H9 (cell line): ENCODE results near the gene ALG11. TPM values are rescaled to one million over a fixed set of nuclear protein-coding genes. Genes with fewer than 3 reads are reported as not detected.

Source experiments
- DNase-seq: peaks from one replicate; pipeline ENCODE4 v3.0.0-alpha.2; 2017
- H2AFZ ChIP-seq: one replicate; pipeline ENCODE4 v1.6.1; 2013; ENCODE audit warnings: mild to moderate bottlenecking, low read length, control low read depth, moderate library complexity
- H2AK5ac ChIP-seq: 2 replicates; pipeline ENCODE4 v1.6.1; 2013; ENCODE audit warnings: low read length, control low read depth, mixed read lengths; ENCODE audit not compliant: insufficient read length
- H2BK120ac ChIP-seq: one replicate; pipeline ENCODE4 v1.6.1; 2013; ENCODE audit warnings: low read depth, mild to moderate bottlenecking, low read length, control low read depth, inconsistent platforms; ENCODE audit not compliant: poor library complexity, severe bottlenecking
- H2BK12ac ChIP-seq: 2 replicates; pipeline ENCODE4 v1.6.1; 2013; ENCODE audit warnings: low read length, control low read depth, mixed read lengths, low read depth; ENCODE audit not compliant: insufficient read length
- H2BK15ac ChIP-seq: 2 replicates; pipeline ENCODE4 v1.6.1; 2013; ENCODE audit warnings: low read depth, low read length, control low read depth
- H2BK20ac ChIP-seq: one replicate; pipeline ENCODE4 v1.6.1; 2013; ENCODE audit warnings: low read depth, mild to moderate bottlenecking, low read length, control low read depth, inconsistent platforms; ENCODE audit not compliant: poor library complexity, severe bottlenecking
- H2BK5ac ChIP-seq: 2 replicates; pipeline ENCODE4 v1.6.1; 2013; ENCODE audit warnings: low read length, control low read depth, mixed read lengths; ENCODE audit not compliant: insufficient read length
- H3K14ac ChIP-seq: 2 replicates; pipeline ENCODE4 v1.6.1; 2013; ENCODE audit warnings: low read length, control low read depth; ENCODE audit not compliant: insufficient read depth
- H3K18ac ChIP-seq: 2 replicates; pipeline ENCODE4 v1.6.1; 2013; ENCODE audit warnings: low read depth, mild to moderate bottlenecking, mixed read lengths, low read length, control low read depth; ENCODE audit not compliant: insufficient read length
- H3K23ac ChIP-seq: 2 replicates; pipeline ENCODE4 v1.6.1; 2013; ENCODE audit warnings: low read length, control low read depth, mixed read lengths, low read depth; ENCODE audit not compliant: insufficient read length
- H3K23me2 ChIP-seq: 2 replicates; pipeline ENCODE4 v1.6.1; 2013; ENCODE audit warnings: low read depth, mild to moderate bottlenecking, mixed read lengths, low read length, control low read depth; ENCODE audit not compliant: insufficient read length, poor library complexity, severe bottlenecking
- H3K27ac ChIP-seq: 2 replicates; pipeline ENCODE4 v1.5.1; 2013; ENCODE audit warnings: low read length, control low read depth, mixed read lengths, low read depth; ENCODE audit not compliant: insufficient read length
- H3K27me3 ChIP-seq: 2 replicates; pipeline ENCODE4 v1.6.1; 2013; ENCODE audit warnings: low read length, control low read depth, inconsistent platforms; ENCODE audit not compliant: insufficient read depth
- H3K4ac ChIP-seq: 2 replicates; pipeline ENCODE4 v1.6.1; 2013; ENCODE audit warnings: low read depth, mild to moderate bottlenecking, control low read depth, inconsistent platforms, low read length, moderate library complexity
- H3K4me1 ChIP-seq: 2 replicates; pipeline ENCODE4 v1.6.1; 2013; ENCODE audit warnings: low read length, control low read depth, inconsistent platforms; ENCODE audit not compliant: insufficient read depth
- H3K4me2 ChIP-seq: 2 replicates; pipeline ENCODE4 v1.6.1; 2013; ENCODE audit warnings: low read length, control low read depth, mixed read lengths; ENCODE audit not compliant: insufficient read length, insufficient read depth
- H3K56ac ChIP-seq: 2 replicates; pipeline ENCODE4 v1.6.1; 2013; ENCODE audit warnings: low read depth, mild to moderate bottlenecking, mixed read lengths, low read length, control low read depth; ENCODE audit not compliant: insufficient read length
- H3K79me1 ChIP-seq: 2 replicates; pipeline ENCODE4 v1.6.1; 2013; ENCODE audit warnings: low read depth, mild to moderate bottlenecking, moderate library complexity, low read length, control low read depth, inconsistent platforms; ENCODE audit not compliant: insufficient read depth, poor library complexity, severe bottlenecking
- H3K79me2 ChIP-seq: 2 replicates; pipeline ENCODE4 v1.6.1; 2013; ENCODE audit warnings: low read length, control low read depth, inconsistent platforms; ENCODE audit not compliant: insufficient read depth
- H3K9ac ChIP-seq: 2 replicates; pipeline ENCODE4 v1.6.1; 2013; ENCODE audit warnings: low read length, control low read depth, mixed read lengths; ENCODE audit not compliant: insufficient read length; ENCODE audit errors: extremely low read depth
- H3K9me3 ChIP-seq: one replicate; pipeline ENCODE4 v1.6.1; 2013; ENCODE audit warnings: low read depth, low read length, inconsistent platforms; ENCODE audit not compliant: control insufficient read depth
- H3T11ph ChIP-seq: one replicate; pipeline ENCODE4 v1.6.1; 2013; ENCODE audit warnings: mild to moderate bottlenecking, low read length, control low read depth, inconsistent platforms
- H4K20me1 ChIP-seq: one replicate; pipeline ENCODE4 v1.6.1; 2013; ENCODE audit not compliant: control insufficient read depth, insufficient read length, insufficient read depth
- H4K5ac ChIP-seq: 2 replicates; pipeline ENCODE4 v1.6.1; 2013; ENCODE audit warnings: low read depth, mild to moderate bottlenecking, mixed read lengths, low read length, control low read depth; ENCODE audit not compliant: insufficient read length
- H4K8ac ChIP-seq: replicated peaks from 2 replicates; pipeline ENCODE4 v1.6.1; 2013; ENCODE audit warnings: low read length, control low read depth, mixed read lengths, low read depth; ENCODE audit not compliant: insufficient read length
- H4K91ac ChIP-seq: 2 replicates; pipeline ENCODE4 v1.6.1; 2013; ENCODE audit warnings: low read depth, mild to moderate bottlenecking, moderate library complexity, mixed read lengths, low read length, control low read depth; ENCODE audit not compliant: insufficient read length
- H3K27ac Mint-ChIP-seq, 3 experiments: 2 replicates in 2 of 3; 3 replicates in 1 of 3; pipeline ENCODE4 v1.8.0; 2020 to 2021; ENCODE audit warnings: mixed read lengths in 3 of 3, mild to moderate bottlenecking in 1 of 3, moderate library complexity in 1 of 3
- H3K27me3 Mint-ChIP-seq: 2 replicates; pipeline ENCODE4 v1.8.0; 2021; ENCODE audit warnings: low read depth, mild to moderate bottlenecking, moderate library complexity, mixed read lengths
- H3K36me3 Mint-ChIP-seq, 3 experiments: 2 replicates in 2 of 3; 3 replicates in 1 of 3; pipeline ENCODE4 v1.8.0; 2020 to 2021; ENCODE audit warnings: low read depth in 3 of 3, mixed read lengths in 3 of 3; ENCODE audit not compliant: insufficient read depth in 1 of 3
- H3K4me1 Mint-ChIP-seq, 2 experiments: 2 replicates each; pipeline ENCODE4 v1.8.0; 2020; ENCODE audit warnings: mixed read lengths in 2 of 2
- H3K4me3 Mint-ChIP-seq, 2 experiments: 2 replicates in 1 of 2; 3 replicates in 1 of 2; pipeline ENCODE4 v1.8.0; 2020 to 2021; ENCODE audit warnings: mild to moderate bottlenecking in 2 of 2, mixed read lengths in 2 of 2, moderate library complexity in 1 of 2
- H3K9me3 Mint-ChIP-seq, 2 experiments: 2 replicates in 1 of 2; 3 replicates in 1 of 2; pipeline ENCODE4 v1.8.0; 2020; ENCODE audit warnings: mild to moderate bottlenecking in 2 of 2, mixed read lengths in 2 of 2, moderate library complexity in 1 of 2
- CTCF ChIP-seq: fragments of 200-600 bp; sonication (generic); conservative IDR thresholded peaks from 3 replicates; pipeline ENCODE4 v1.8.0; 2021; ENCODE audit warnings: antibody characterized with exemption, mild to moderate bottlenecking
- WGBS: extraction: QIAGEN DNeasy Blood & Tissue Kit; methylation state at CpG from one replicate; pipeline ENCODE4 v1.1.7; 2013; ENCODE audit warnings: missing lambda C conversion rate, low lambda C conversion rate, mixed read lengths; ENCODE audit not compliant: insufficient read length; ENCODE audit errors: extremely low coverage; 5-methylcytosine and 5-hydroxymethylcytosine counted together
- total RNA-seq: library from RNA; stranded (reverse); gene quantifications from 2 replicates; pipeline ENCODE4 v1.2.1, GENCODE V29; 2021

Gene ALG11
- total RNA-seq, 1 experiment from 2014 or later: 46.6 TPM

- Histone ChIP-seq H2BK120ac (no peak overlapping the region), H3K56ac (no peak overlapping the region), H4K5ac (no peak overlapping the region), H2AFZ (no peak overlapping the region), H3K27ac (no peak overlapping the region), H3K4me2 (no peak overlapping the region), H2BK15ac (no peak overlapping the region), H3K4me1 (no peaks in the 10 kb centered on the region), H2BK20ac (no peak overlapping the region), H3K4ac (no peak overlapping the region), H3K9ac (no peak overlapping the region), H3K79me2 (no peaks in the 10 kb centered on the region), H2BK5ac (no peak overlapping the region), H4K8ac (no peak overlapping the region), H3K9me3 (no peaks in the 10 kb centered on the region), H3K79me1 (no peaks in the 10 kb centered on the region), H3K23me2 (peaks cover 8% of the 10 kb centered on the region), H2AK5ac (no peak overlapping the region), H3K23ac (no peak overlapping the region), H4K91ac (no peak overlapping the region), H4K20me1 (no peaks in the 10 kb centered on the region), H2BK12ac (no peak overlapping the region), H3K14ac (no peak overlapping the region), H3K18ac (no peak overlapping the region), H3K27me3 (peaks cover 12% of the 10 kb centered on the region; the same call in 1 of the 2 replicates), H3T11ph (no peak overlapping the region)
- no CpG with 5 or more reads among the region's 8 CpGs for WGBS
- peaks cover 26% of the 10 kb centered on the region for H3K27me3 Mint-ChIP-seq
- no peak overlapping the region for H3K4me3 Mint-ChIP-seq
- DNase-seq: no peak
- H3K4me1 Mint-ChIP-seq: peaks cover 13 to 23% of the 10 kb centered on the region in 2 experiments; a peak in 3 of 4 replicates
- H3K36me3 Mint-ChIP-seq: peaks cover 8% of the 10 kb centered on the region in 3 experiments; a peak in 5 of 7 replicates
- no peak overlapping the region for H3K27ac Mint-ChIP-seq
- TF ChIP-seq CTCF: no peak
- peaks cover 2 to 3% of the 10 kb centered on the region in 2 experiments; a peak in 2 of 5 replicates for H3K9me3 Mint-ChIP-seq
Observed at GRCh38 chr13:52006523-52007245, 5.5 kb upstream of the ALG11 start.
